OCI-LY3 (cell line): ENCODE data around the gene ZNF599.
"Not testable (repeated sequence)": the region's sequence is repeated elsewhere in the genome, so short reads cannot be mapped to it uniquely, and the experiment has no call there.

Experiments
- H2AFZ ChIP-seq: fragments of 200-600, 300-600 bp; shearing (Covaris generic); 2 replicates; pipeline ENCODE4 v1.6.0; 2014; ENCODE audit warnings: antibody characterized with exemption, low read depth, low read length
- H3K27ac ChIP-seq: fragments of 200-600, 300-600 bp; sonication (generic); 2 replicates; pipeline ENCODE4 v1.5.1; 2014; ENCODE audit warnings: mild to moderate bottlenecking, low read length, moderate library complexity, mixed read lengths
- H3K27me3 ChIP-seq: fragments of 200-600, 300-600 bp; sonication (generic); 2 replicates; pipeline ENCODE4 v1.6.1; 2014; ENCODE audit warnings: low read depth, low read length, mixed read lengths
- H3K36me3 ChIP-seq: fragments of 200-600, 300-600 bp; sonication (generic); replicated peaks from 2 replicates; pipeline ENCODE3; 2014; ENCODE audit warnings: low read depth, low read length, mixed read lengths
- H3K4me1 ChIP-seq: fragments of 300-600, 200-600 bp; sonication (generic); 2 replicates; pipeline ENCODE4 v1.6.1; 2014; ENCODE audit warnings: low read length, mixed read lengths
- H3K4me2 ChIP-seq: fragments of 200-600, 300-600 bp; sonication (generic); 2 replicates; pipeline ENCODE4 v1.6.1; 2014; ENCODE audit warnings: low read length, mixed read lengths
- H3K4me3 ChIP-seq: fragments of 300-600, 200-600 bp; sonication (generic); 2 replicates; pipeline ENCODE4 v1.5.1; 2014; ENCODE audit warnings: antibody characterized with exemption, mild to moderate bottlenecking, low read length, moderate library complexity
- H3K79me2 ChIP-seq: fragments of 300-600, 200-600 bp; shearing (Covaris generic); 2 replicates; pipeline ENCODE4 v1.6.1; 2014; ENCODE audit warnings: mild to moderate bottlenecking, low read length, mixed read lengths
- H3K9ac ChIP-seq: fragments of 300-600, 200-600 bp; shearing (Covaris generic); 2 replicates; pipeline ENCODE4 v1.6.0; 2014; ENCODE audit warnings: mild to moderate bottlenecking, low read length, moderate library complexity
- H3K9me3 ChIP-seq: fragments of 200-600, 300-600 bp; shearing (Covaris generic); 2 replicates; pipeline ENCODE4 v1.6.1; 2014; ENCODE audit warnings: low read length, mixed read lengths; ENCODE audit not compliant: insufficient read depth
- H4K20me1 ChIP-seq: fragments of 200-600, 300-600 bp; sonication (generic); 2 replicates; pipeline ENCODE4 v1.6.1; 2016; ENCODE audit warnings: low read length, mixed read lengths; ENCODE audit not compliant: insufficient read depth
- EZH2phosphoT487 ChIP-seq: fragments of 200-600 bp; shearing (Covaris generic); IDR thresholded peaks from 2 replicates; pipeline ENCODE4 v1.6.1; 2018; ENCODE audit warnings: antibody characterized with exemption, mixed run types, low read depth
- TF ChIP-seq, protein P1 (sequence below): fragments of 200-600, 300-600 bp; sonication (generic); IDR thresholded peaks from 2 replicates; pipeline ENCODE4 v1.5.1; 2014; ENCODE audit warnings: antibody characterized with exemption, low read length, low read depth

ZNF599 gene

DNA sequence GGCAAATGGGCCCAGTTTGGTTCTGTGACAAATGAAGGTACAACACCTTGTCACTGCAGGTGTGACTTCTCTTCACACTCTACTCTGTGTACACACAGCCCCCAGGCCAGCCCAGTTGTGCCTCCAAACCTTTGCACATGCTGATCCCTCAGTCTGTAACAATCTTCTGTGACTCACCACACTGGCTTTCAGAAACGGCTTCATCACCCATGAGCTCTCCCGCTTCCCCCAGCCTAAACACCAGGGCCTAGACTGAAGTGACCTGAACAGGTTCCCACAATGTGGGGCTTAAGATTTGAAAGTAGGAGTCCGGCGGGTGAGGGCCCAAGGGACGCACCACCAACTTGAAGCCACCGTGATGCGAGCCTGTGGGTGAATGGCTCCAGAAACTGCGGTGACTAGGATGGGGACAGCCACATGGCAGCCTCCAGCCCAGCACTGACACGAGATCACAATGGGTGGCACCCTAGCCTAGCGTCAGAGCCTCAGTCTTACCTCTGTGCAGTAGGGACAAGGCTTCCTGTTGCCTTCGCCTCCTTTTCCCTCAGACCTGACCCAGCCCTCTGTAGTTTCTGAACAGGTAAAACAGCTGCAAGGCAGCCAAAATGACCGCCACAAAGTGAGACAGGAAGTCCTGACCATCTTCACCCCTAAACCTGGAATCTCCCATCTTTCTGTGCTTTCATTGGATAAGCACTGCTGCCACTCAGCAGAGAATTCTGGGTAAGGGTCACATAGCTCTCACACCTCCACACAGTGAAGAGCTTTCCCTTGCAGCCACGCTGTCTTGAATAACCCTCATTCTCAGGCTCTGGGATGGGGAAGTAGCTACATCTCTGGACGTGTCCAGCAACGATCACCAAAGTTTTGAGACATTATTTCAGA is 34.2 kb upstream of the ZNF599 start:
- peaks cover 7% of the 10 kb centered on the region; the same call in 1 of the 2 replicates for H3K9me3 ChIP-seq
- no peaks in the 10 kb centered on the region for H3K79me2 ChIP-seq
- no peaks in the 10 kb centered on the region for H3K4me1 ChIP-seq
- no peaks in the 10 kb centered on the region for H3K36me3 ChIP-seq
- no peak overlapping the region for H3K4me3 ChIP-seq
- H3K9ac ChIP-seq: no peak overlapping the region
- no peak overlapping the region for H2AFZ ChIP-seq
- H3K4me2 ChIP-seq: no peak overlapping the region
- H4K20me1 ChIP-seq: no peaks in the 10 kb centered on the region
- H3K27ac ChIP-seq: no peak overlapping the region
- TF ChIP-seq, protein P1, sequence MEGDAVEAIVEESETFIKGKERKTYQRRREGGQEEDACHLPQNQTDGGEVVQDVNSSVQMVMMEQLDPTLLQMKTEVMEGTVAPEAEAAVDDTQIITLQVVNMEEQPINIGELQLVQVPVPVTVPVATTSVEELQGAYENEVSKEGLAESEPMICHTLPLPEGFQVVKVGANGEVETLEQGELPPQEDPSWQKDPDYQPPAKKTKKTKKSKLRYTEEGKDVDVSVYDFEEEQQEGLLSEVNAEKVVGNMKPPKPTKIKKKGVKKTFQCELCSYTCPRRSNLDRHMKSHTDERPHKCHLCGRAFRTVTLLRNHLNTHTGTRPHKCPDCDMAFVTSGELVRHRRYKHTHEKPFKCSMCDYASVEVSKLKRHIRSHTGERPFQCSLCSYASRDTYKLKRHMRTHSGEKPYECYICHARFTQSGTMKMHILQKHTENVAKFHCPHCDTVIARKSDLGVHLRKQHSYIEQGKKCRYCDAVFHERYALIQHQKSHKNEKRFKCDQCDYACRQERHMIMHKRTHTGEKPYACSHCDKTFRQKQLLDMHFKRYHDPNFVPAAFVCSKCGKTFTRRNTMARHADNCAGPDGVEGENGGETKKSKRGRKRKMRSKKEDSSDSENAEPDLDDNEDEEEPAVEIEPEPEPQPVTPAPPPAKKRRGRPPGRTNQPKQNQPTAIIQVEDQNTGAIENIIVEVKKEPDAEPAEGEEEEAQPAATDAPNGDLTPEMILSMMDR: no peak
- no peak for TF ChIP-seq EZH2phosphoT487
- no peaks in the 10 kb centered on the region for H3K27me3 ChIP-seq

DNA sequence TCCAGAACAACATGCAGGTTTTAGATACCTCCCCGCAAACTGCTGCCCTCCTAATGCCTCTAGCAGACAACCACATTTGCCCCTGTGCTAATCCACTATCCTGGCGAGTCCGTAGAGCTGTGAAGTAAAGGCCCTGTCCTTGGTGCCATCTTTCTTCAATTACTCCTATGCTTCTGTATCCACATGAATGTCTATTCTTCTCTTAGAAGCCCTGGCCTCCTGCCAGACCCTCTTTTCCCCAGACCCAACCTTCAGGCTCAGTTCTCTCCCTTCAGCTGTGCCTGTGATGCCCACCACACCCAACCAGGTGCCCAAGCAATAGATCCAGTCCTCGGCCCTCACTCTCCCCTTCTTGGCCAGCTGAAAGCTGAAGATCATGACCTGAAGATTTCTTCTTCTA is 31.1 kb upstream of the ZNF599 start:
- TF ChIP-seq EZH2phosphoT487: no peak
- TF ChIP-seq, protein P1: no peak
- Histone ChIP-seq H4K20me1 (no peaks in the 10 kb centered on the region), H3K4me1 (no peaks in the 10 kb centered on the region), H3K79me2 (no peaks in the 10 kb centered on the region), H2AFZ (no peak overlapping the region), H3K4me2 (no peak overlapping the region), H3K4me3 (no peak overlapping the region), H3K9me3 (peaks cover 4% of the 10 kb centered on the region; the same call in 1 of the 2 replicates), H3K27ac (no peak overlapping the region), H3K27me3 (no peaks in the 10 kb centered on the region; the same call in 1 of the 2 replicates), H3K36me3 (no peaks in the 10 kb centered on the region), H3K9ac (no peak overlapping the region)

DNA sequence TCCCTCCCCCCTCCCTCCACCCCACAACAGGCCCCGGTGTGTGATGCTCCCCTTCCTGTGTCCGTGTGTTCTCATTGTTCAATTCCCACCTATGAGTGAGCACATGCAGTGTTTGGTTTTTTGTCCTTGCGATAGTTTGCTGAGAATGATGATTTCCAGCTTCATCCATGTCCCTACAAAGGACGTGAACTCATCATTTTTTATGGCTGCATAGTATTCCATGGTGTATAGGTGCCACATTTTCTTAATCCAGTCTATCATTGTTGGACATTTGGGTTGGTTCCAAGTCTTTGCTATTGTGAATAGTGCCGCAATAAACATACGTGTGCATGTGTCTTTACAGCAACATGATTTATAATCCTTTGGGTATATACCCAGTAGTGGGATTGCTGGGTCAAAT is 23.9 kb upstream of the ZNF599 start:
- not testable (repeated sequence) for H3K4me3 ChIP-seq, H4K20me1 ChIP-seq, H2AFZ ChIP-seq, H3K36me3 ChIP-seq, H3K4me2 ChIP-seq, H3K27me3 ChIP-seq, H3K4me1 ChIP-seq, H3K79me2 ChIP-seq, H3K9ac ChIP-seq, H3K27ac ChIP-seq, H3K9me3 ChIP-seq

GRCh38 chr19:34794066-34794960 is 21.3 kb upstream of the ZNF599 start:
- H3K4me1 ChIP-seq: no peaks in the 10 kb centered on the region
- H2AFZ ChIP-seq: no peak overlapping the region
- no peak overlapping the region for H3K27ac ChIP-seq
- TF ChIP-seq EZH2phosphoT487: no peak
- TF ChIP-seq, protein P1: no peak
- H3K9me3 ChIP-seq: no peaks in the 10 kb centered on the region
- no peak overlapping the region for H3K4me3 ChIP-seq
- no peaks in the 10 kb centered on the region for H3K27me3 ChIP-seq
- no peaks in the 10 kb centered on the region for H4K20me1 ChIP-seq
- no peak overlapping the region for H3K9ac ChIP-seq
- no peaks in the 10 kb centered on the region for H3K36me3 ChIP-seq
- no peaks in the 10 kb centered on the region for H3K79me2 ChIP-seq
- H3K4me2 ChIP-seq: no peak overlapping the region
